ENCODE measurements around the gene SLC8A2. TPM values are rescaled to one million over a fixed set of nuclear protein-coding genes. Genes with fewer than 3 reads are reported as not detected.
A peak's percentile ranks its signal among the peaks of the same experiment; 100 is the strongest.

The SLC8A2 gene
- total and polyA plus RNA-seq, 2 experiments from 2014 or later: 0.99 to 3.7 TPM

GRCh38 chr19:47497050-47497766 lies 25.5 kb upstream of the SLC8A2 start:
- no peak overlapping the region for H3K4me3 ChIP-seq
- H3K4me1 ChIP-seq (ENCODE audit: low read depth): peaks cover 5% of the 10 kb centered on the region
- no peaks in the 10 kb centered on the region for H3K9me3 ChIP-seq (ENCODE audit: low read depth)
- H3K36me3 ChIP-seq: no peaks in the 10 kb centered on the region
- no peak for DNase-seq (ENCODE audit: low read depth in 1 of 2, low spot score in 1 of 2)
- no peaks in the 10 kb centered on the region for H3K27me3 ChIP-seq
- no peak for TF ChIP-seq CTCF (IDR thresholded peaks at IDR 0.05; ENCODE audit: low read depth, low read length)
- peak overlapping the region; percentile 66 for H3K27ac ChIP-seq

- no peak for TF ChIP-seq CTCF (IDR thresholded peaks at IDR 0.05; ENCODE audit: low read depth, low read length)
- H3K4me3 ChIP-seq: no peak overlapping the region
- no peaks in the 10 kb centered on the region for H3K36me3 ChIP-seq
- no peak for DNase-seq (ENCODE audit: low read depth in 1 of 2, low spot score in 1 of 2)
- H3K9me3 ChIP-seq (ENCODE audit: low read depth): no peaks in the 10 kb centered on the region
- H3K27ac ChIP-seq: no peak overlapping the region
- H3K27me3 ChIP-seq: no peaks in the 10 kb centered on the region
- H3K4me1 ChIP-seq (ENCODE audit: low read depth): peaks cover 5% of the 10 kb centered on the region
These were observed 24.0 kb upstream of the SLC8A2 start for GRCh38 chr19:47495478-47496372.

GRCh38 chr19:47494729-47495128 lies 23.0 kb upstream of the SLC8A2 start:
- TF ChIP-seq CTCF (IDR thresholded peaks at IDR 0.05; ENCODE audit: low read depth, low read length): no peak
- H3K36me3 ChIP-seq: no peaks in the 10 kb centered on the region
- H3K4me3 ChIP-seq: no peak overlapping the region
- no peaks in the 10 kb centered on the region for H3K9me3 ChIP-seq (ENCODE audit: low read depth)
- H3K4me1 ChIP-seq (ENCODE audit: low read depth): peaks cover 5% of the 10 kb centered on the region
- no peak overlapping the region for H3K27ac ChIP-seq
- no peaks in the 10 kb centered on the region for H3K27me3 ChIP-seq
- DNase-seq (ENCODE audit: low read depth in 1 of 2, low spot score in 1 of 2): no peak

GRCh38 chr19:47494211-47494547 lies 22.5 kb upstream of the SLC8A2 start:
- TF ChIP-seq CTCF (IDR thresholded peaks at IDR 0.05; ENCODE audit: low read depth, low read length): no peak
- DNase-seq (ENCODE audit: low read depth in 1 of 2, low spot score in 1 of 2): no peak
- Histone ChIP-seq H3K9me3 (ENCODE audit: low read depth) (no peaks in the 10 kb centered on the region), H3K4me3 (no peak overlapping the region), H3K4me1 (ENCODE audit: low read depth) (peaks cover 5% of the 10 kb centered on the region), H3K36me3 (peaks cover 2% of the 10 kb centered on the region), H3K27ac (no peak overlapping the region), H3K27me3 (no peaks in the 10 kb centered on the region)

- Histone ChIP-seq H3K4me1 (ENCODE audit: low read depth) (peaks cover 5% of the 10 kb centered on the region), H3K36me3 (peaks cover 2% of the 10 kb centered on the region), H3K27ac (no peak overlapping the region), H3K4me3 (no peak overlapping the region), H3K9me3 (ENCODE audit: low read depth) (no peaks in the 10 kb centered on the region), H3K27me3 (no peaks in the 10 kb centered on the region)
- DNase-seq (ENCODE audit: low read depth in 1 of 2, low spot score in 1 of 2): no peak
- TF ChIP-seq CTCF (IDR thresholded peaks at IDR 0.05; ENCODE audit: low read depth, low read length): no peak
These were observed 21.9 kb upstream of the SLC8A2 start for GRCh38 chr19:47493378-47494210.

Measured in cardiac muscle cell (in vitro differentiated cells and primary cell).